Activated T-helper 1 cell treated with anti-CD3 and anti-CD28 coated beads, Interleukin-12 subunit alpha, Interleukin-12 subunit beta, Interleukin-2, Interleukin-4 antibody, amounts not matched to agents 30 ng/mL and 10 ng/mL and 1 ng/mL, durations not matched to agents 14 hours and 24 hours and 36 hours (primary cell): ENCODE measurements around the gene MRPS9. TPM values are rescaled to one million over a fixed set of nuclear protein-coding genes. Genes with fewer than 3 reads are reported as not detected.

Experiments used
- DNase-seq: peaks from one replicate; pipeline ENCODE4 v3.0.0; 2021; ENCODE audit warnings: low spot score
- H3K27ac Mint-ChIP-seq: one replicate; pipeline ENCODE4 v1.8.0; 2021; ENCODE audit warnings: mild to moderate bottlenecking, mixed read lengths
- H3K27me3 Mint-ChIP-seq: one replicate; pipeline ENCODE4 v1.8.0; 2022; ENCODE audit warnings: mild to moderate bottlenecking, moderate library complexity, mixed read lengths; ENCODE audit not compliant: insufficient read depth
- H3K36me3 Mint-ChIP-seq: one replicate; pipeline ENCODE4 v1.8.0; 2021; ENCODE audit warnings: low read depth, mixed read lengths
- H3K4me1 Mint-ChIP-seq: one replicate; pipeline ENCODE4 v1.8.0; 2021; ENCODE audit warnings: low read depth, mixed read lengths
- H3K4me3 Mint-ChIP-seq: one replicate; pipeline ENCODE4 v1.8.0; 2021; ENCODE audit warnings: mild to moderate bottlenecking, moderate library complexity, mixed read lengths
- H3K9me3 Mint-ChIP-seq: one replicate; pipeline ENCODE4 v1.8.0; 2021; ENCODE audit warnings: mixed read lengths
- intact Hi-C: fragments of 100-400 bp; cut with micrococcal nuclease; formaldehyde crosslinking; loops from one replicate; pipeline ENCODE4 v1.15.1; 2024
- total RNA-seq: library from RNA; stranded (reverse); gene quantifications from 2 replicates; pipeline ENCODE4 v1.2.3, GENCODE V29; 2022

Gene MRPS9
- total RNA-seq, 1 donor from 2014 or later: 33.0 TPM

DNA sequence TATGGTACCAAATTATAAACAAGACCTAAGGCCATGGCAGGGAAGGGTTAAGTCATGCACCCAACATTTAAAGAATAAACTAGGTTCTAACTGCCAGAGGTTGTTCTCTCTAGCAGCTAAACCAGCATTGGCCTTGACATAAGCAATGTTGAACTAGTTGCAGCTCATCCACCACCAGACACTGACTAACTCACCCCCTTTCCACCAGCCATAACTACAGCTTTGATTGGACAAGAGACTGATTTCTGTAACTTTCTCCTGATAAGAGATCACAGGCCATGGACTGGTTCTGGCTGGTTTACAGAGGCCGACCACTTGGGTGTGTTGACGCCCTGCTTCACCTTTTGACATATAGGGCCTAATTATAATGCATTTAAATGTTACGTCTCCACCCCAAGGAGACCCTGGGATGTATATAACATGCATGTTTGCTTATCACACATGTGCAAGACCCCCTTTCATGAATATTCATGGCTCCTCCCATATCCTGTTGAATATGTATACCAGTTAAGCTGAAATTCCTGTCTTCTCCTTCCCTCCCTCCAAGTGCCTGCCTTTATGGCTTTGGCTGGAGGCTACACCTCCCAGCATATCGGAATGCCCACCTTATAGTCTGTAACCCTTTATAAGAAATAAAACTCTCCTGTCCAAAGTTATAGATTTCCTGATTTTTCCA, 75.9 kb downstream of the MRPS9 start:
- Mint-ChIP-seq H3K36me3 (no peaks in the 10 kb centered on the region), H3K4me3 (no peak overlapping the region), H3K27me3 (no peaks in the 10 kb centered on the region), H3K4me1 (no peaks in the 10 kb centered on the region), H3K27ac (no peak overlapping the region), H3K9me3 (no peaks in the 10 kb centered on the region)
- DNase-seq: no peak
- intact Hi-C loops: loop anchor here (1.0 to 5.0 kb wide), 2 partner anchors 64 to 122 kb away; no protein-coding TSS in a partner anchor

DNA sequence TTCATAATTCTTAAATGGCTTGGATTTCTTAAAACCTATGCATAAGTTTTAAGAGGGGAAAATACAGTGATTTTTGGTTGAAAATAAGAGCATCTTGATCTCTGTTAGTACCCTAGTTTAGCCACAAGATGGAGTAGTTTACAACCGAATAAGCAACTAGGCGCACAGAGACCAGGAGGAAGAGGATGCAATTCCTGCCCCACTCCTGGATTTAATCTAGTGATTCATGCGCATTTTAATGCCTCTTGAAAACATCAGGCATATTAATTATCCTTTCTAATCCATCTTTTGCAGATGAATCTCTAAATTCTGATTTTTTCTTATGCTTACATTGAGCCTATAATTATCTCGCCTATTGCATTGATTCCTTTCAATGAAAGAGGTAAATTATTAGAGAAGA, 76.7 kb downstream of the MRPS9 start:
- Mint-ChIP-seq H3K9me3 (no peaks in the 10 kb centered on the region), H3K4me3 (no peak overlapping the region), H3K4me1 (no peaks in the 10 kb centered on the region), H3K36me3 (no peaks in the 10 kb centered on the region), H3K27ac (no peak overlapping the region), H3K27me3 (no peaks in the 10 kb centered on the region)
- no peak for DNase-seq
- intact Hi-C loops: loop anchor here (1.0 to 5.0 kb wide), 2 partner anchors 63 to 121 kb away; no protein-coding TSS in a partner anchor

DNA sequence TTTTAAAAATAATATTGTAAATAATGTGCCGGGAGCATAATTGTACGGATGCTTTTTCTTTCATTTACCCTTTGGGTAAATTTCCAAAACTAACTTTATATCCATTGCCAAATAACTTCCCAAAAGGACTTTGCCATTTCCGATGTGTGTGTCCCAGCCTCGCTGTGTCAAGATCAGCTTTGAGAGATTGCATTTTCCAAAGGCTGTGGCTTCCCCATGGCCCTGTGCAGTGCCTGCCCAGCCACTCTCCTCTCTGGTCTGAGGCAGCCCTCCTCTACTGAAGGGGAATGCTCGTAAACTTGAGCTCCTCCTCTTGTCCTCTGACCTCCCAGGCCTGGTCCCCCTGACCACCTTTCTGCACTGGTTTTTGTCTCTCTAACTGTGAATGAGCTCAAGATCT, 78.5 kb downstream of the MRPS9 start:
- no peaks in the 10 kb centered on the region for H3K36me3 Mint-ChIP-seq
- no peak overlapping the region for H3K27ac Mint-ChIP-seq
- no peak overlapping the region for H3K4me3 Mint-ChIP-seq
- no peaks in the 10 kb centered on the region for H3K4me1 Mint-ChIP-seq
- no peaks in the 10 kb centered on the region for H3K27me3 Mint-ChIP-seq
- no peaks in the 10 kb centered on the region for H3K9me3 Mint-ChIP-seq
- no peak for DNase-seq
- intact Hi-C loops: no loop called here

DNA sequence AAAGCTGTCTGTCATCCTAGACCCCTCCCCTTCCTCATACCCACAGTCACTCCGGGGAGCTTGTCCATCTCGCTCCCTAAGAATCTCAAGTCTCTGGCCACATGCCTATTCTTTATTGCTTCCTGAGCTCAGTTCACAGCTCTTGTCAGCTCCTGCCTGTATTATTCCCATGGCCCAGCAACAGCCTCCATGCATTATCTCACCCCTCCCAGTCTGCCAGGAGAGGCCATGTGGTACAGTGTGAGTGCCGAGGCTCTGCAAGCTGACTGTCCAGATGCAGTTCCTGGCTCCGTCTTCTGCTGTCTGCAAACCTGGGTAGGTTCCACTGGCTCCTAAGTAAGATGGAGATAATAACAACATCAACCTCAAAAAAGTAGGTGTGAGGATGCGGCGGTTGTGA, 79.7 kb downstream of the MRPS9 start:
- Mint-ChIP-seq H3K4me3 (no peak overlapping the region), H3K27ac (no peak overlapping the region), H3K4me1 (no peaks in the 10 kb centered on the region), H3K27me3 (peaks cover 2% of the 10 kb centered on the region), H3K36me3 (no peaks in the 10 kb centered on the region), H3K9me3 (no peaks in the 10 kb centered on the region)
- no peak for DNase-seq
- intact Hi-C loops: no loop called here

DNA sequence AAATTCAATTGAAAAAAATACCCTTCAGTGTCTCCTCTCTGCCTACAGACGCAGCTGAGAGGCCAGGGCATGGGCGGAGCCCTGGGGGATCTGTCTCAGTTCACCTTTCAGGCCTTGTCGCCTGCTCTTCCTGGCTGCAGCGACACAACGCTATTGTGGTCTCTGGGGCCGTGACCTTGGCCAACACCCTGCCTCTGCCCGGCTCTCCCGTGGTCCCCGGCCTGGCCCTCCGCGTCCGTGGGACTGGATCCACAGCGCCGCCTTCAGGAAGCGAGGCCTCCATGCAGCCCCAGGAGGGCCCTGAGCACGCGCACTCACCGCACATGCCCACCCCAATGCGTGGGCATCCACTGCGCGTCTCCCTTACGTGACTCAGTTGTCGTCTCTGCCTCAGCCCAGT, 81.1 kb downstream of the MRPS9 start:
- intact Hi-C loops: no loop called here
- Mint-ChIP-seq H3K4me1 (no peaks in the 10 kb centered on the region), H3K27ac (no peak overlapping the region), H3K4me3 (no peak overlapping the region), H3K9me3 (no peaks in the 10 kb centered on the region), H3K36me3 (no peaks in the 10 kb centered on the region), H3K27me3 (peaks cover 4% of the 10 kb centered on the region)
- no peak for DNase-seq

DNA sequence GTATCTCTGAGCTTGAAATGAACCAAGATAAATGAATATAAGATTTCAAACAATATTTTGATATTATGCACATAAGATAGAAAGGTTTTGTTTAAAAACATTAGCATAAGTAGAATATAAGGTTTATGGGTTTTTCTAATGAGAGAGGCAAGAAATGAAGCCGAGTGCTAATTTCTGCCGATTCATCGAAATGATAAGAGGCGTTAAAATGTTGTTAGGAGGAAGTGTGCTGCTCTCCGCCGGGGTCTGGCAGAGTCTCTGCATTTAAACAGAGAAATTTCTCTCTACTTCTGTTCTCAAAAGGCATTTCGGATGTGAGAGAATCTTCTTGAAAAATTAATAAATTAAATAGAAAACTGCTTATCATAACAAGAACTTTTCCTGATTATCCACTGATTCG, 83.6 kb downstream of the MRPS9 start:
- no peaks in the 10 kb centered on the region for H3K36me3 Mint-ChIP-seq
- peaks cover 5% of the 10 kb centered on the region for H3K4me1 Mint-ChIP-seq
- peaks cover 5% of the 10 kb centered on the region for H3K27me3 Mint-ChIP-seq
- no peak for DNase-seq
- intact Hi-C loops: no loop called here
- no peaks in the 10 kb centered on the region for H3K9me3 Mint-ChIP-seq
- no peak overlapping the region for H3K27ac Mint-ChIP-seq
- no peak overlapping the region for H3K4me3 Mint-ChIP-seq

DNA sequence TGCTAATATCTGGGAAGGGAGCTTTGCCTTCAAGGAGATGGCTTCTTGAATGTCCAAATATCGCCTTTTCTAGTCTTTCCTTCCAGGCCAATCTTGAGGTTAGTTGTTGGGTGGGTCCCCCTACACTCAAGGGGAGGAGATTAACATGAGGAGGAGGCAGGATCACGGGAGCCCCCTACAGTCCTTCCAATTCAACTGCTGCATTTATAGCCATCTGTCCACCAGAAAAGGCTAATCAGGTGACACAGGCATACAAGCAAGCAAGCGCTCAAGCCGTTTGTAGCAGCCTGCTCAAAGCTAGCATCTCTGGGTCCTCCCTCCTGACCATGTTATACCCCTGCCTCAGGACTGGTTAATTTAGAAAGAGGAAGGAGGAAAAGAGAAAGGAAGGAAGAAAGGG, 87.6 kb downstream of the MRPS9 start:
- no peak for DNase-seq
- Mint-ChIP-seq H3K27me3 (peaks cover 7% of the 10 kb centered on the region), H3K4me1 (peaks cover 12% of the 10 kb centered on the region), H3K4me3 (no peak overlapping the region), H3K9me3 (no peaks in the 10 kb centered on the region), H3K27ac (no peak overlapping the region), H3K36me3 (no peaks in the 10 kb centered on the region)
- intact Hi-C loops: no loop called here

DNA sequence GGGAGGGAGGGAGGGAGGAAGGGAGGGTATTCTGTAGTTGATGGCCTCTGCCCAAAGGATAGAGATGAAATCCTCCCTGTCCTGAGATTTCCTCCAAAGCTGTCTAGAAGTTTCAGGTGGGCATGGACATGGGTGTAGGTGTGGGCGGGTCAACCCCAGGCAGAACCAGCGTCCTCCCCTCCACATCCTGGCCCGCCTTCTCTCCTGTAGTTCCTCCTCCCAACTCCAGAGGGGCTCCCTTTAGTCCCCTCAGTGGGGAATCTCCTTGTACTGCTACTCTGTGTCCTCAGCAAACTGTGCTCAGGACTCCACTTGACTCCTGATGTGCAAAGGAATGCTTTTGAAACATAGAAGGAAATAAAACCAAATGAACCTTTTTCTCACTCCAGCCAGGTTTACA, 88.1 kb downstream of the MRPS9 start:
- peaks cover 7% of the 10 kb centered on the region for H3K27me3 Mint-ChIP-seq
- H3K36me3 Mint-ChIP-seq: no peaks in the 10 kb centered on the region
- no peak overlapping the region for H3K27ac Mint-ChIP-seq
- H3K4me3 Mint-ChIP-seq: no peak overlapping the region
- peaks cover 12% of the 10 kb centered on the region for H3K4me1 Mint-ChIP-seq
- H3K9me3 Mint-ChIP-seq: no peaks in the 10 kb centered on the region
- intact Hi-C loops: no loop called here
- no peak for DNase-seq

DNA sequence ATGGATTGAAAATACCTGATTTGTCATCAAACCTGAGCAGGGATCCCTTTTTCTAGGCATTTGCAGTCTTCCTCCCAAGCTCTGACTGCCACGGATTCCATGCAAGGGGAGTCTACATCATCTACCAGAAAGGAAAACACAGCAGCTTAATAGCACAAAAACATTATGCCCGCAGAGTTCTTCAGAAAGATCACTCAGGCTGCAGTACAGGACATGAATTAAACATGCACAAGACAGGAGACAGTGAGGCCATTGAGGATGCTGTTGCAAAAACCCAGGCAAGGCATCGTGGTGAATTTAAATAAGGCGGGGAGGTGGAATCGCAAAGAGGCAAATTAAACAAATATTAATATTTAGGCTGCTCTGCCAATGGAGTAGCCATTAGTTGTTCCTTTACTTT, 88.5 kb downstream of the MRPS9 start:
- intact Hi-C loops: no loop called here
- H3K4me3 Mint-ChIP-seq: no peak overlapping the region
- no peak for DNase-seq
- H3K27me3 Mint-ChIP-seq: peaks cover 8% of the 10 kb centered on the region
- no peak overlapping the region for H3K27ac Mint-ChIP-seq
- no peaks in the 10 kb centered on the region for H3K9me3 Mint-ChIP-seq
- no peaks in the 10 kb centered on the region for H3K36me3 Mint-ChIP-seq
- peaks cover 12% of the 10 kb centered on the region for H3K4me1 Mint-ChIP-seq

DNA sequence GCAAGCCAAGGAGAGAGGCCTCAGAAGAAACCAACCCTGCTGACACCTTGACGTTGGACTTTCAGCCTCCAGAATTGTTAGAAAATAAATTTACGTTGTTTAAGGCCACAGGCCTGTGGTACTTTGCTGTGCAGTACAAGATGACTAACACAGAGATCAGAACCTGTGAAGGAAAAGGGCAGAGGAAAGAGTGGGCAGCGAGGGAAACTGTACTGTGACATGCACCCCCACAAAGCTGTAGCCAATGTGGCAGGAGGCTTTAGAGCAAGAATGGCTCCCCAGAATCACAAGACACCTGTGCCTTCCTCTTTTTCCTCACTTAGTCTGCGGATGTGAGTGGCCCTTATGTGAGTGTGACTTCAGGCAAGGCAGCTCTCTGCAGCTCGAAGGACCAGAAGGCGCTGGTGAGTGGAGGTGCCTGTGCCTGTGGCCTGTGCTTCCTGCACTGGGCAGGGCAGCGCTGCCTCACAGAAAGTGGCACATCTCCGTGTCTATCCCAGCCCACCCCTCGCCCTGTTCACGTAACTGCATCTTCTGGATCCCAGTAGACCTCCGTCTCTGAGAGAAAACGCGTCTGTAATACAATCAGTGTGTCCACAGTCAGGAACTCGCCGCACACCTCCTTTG, 89.5 kb downstream of the MRPS9 start:
- H3K27me3 Mint-ChIP-seq: peaks cover 13% of the 10 kb centered on the region
- H3K36me3 Mint-ChIP-seq: no peaks in the 10 kb centered on the region
- no peak overlapping the region for H3K4me3 Mint-ChIP-seq
- H3K27ac Mint-ChIP-seq: no peak overlapping the region
- DNase-seq: no peak
- no peaks in the 10 kb centered on the region for H3K9me3 Mint-ChIP-seq
- H3K4me1 Mint-ChIP-seq: peaks cover 12% of the 10 kb centered on the region
- intact Hi-C loops: no loop called here

DNA sequence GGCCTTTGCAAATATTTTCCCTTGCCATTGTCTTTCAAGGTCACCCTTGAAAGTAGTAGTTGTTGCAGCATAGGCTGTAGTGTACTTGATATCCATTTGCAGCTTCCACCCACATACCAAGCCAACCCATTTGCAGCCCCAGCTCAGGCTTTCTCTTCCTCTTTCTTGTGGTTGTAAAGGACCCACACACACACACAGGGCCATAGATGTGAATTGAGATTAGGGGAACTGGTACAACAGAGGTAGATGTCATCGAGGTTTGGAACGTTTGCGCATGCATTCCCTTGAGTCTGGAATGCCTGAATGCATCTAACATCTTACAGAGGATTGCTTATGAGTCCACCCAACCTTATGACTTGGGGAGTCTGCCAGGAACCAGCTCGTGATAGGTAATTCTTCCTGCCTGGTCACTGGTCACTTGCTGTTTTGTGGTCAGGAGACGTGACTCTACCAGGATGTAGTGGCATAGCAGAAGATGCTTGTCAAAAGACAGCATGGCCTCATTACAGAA, 91.9 kb downstream of the MRPS9 start:
- peaks cover 12% of the 10 kb centered on the region for H3K4me1 Mint-ChIP-seq
- intact Hi-C loops: no loop called here
- no peaks in the 10 kb centered on the region for H3K9me3 Mint-ChIP-seq
- H3K27ac Mint-ChIP-seq: no peak overlapping the region
- no peaks in the 10 kb centered on the region for H3K36me3 Mint-ChIP-seq
- no peak overlapping the region for H3K4me3 Mint-ChIP-seq
- no peak for DNase-seq
- H3K27me3 Mint-ChIP-seq: peaks cover 17% of the 10 kb centered on the region

DNA sequence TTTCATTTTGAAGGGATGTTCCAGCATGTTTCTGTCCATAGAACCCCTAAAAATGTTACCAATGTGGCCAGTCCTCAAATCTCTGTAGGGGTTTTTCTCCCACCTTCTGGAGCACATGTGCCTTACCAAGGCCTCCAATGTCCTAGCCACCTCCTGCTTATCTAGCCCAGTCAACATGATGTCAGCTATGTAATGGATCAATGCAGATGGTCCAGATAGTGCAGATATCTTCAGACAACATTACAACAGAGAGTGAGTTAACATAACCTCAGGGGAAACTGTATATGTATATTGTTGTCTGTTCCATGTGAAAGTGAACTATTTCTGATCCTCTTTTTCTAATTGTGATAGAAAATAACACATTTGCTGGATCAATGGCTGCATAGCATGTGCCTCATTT, 92.7 kb downstream of the MRPS9 start:
- peaks cover 12% of the 10 kb centered on the region for H3K4me1 Mint-ChIP-seq

DNA sequence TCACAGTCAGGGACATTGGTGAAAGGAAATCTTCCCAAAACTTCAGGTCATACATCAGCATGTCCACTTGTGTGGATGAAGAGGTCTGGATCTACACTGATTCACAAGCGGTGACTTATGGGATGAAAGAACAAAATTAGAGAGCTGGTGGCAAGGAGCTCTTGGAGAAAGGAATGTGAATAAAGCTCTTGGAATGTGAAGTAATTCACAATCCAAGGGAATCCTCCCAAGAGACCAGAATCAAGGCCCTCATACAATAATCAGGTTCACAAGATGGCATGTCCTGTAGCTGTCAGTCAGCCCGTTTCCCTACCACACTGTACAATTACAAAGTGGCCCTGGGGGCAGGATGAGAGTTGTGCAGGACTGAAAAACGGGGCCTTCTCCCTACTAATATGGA, 96.2 kb downstream of the MRPS9 start:
- Mint-ChIP-seq H3K27me3 (peaks cover 17% of the 10 kb centered on the region), H3K27ac (no peak overlapping the region), H3K36me3 (no peaks in the 10 kb centered on the region), H3K4me1 (no peaks in the 10 kb centered on the region), H3K4me3 (no peak overlapping the region), H3K9me3 (no peaks in the 10 kb centered on the region)
- no peak for DNase-seq
- intact Hi-C loops: no loop called here

More for the DNA sequence above, 92.7 kb downstream of the MRPS9 start:
- Mint-ChIP-seq H3K36me3 (no peaks in the 10 kb centered on the region), H3K27me3 (peaks cover 17% of the 10 kb centered on the region), H3K9me3 (no peaks in the 10 kb centered on the region), H3K27ac (no peak overlapping the region), H3K4me3 (no peak overlapping the region)
- DNase-seq: no peak
- intact Hi-C loops: no loop called here
